Suprapubic skin (tissue), 4 donors: ENCODE measurements around the gene MED28. TPM values are rescaled to one million over a fixed set of nuclear protein-coding genes. Genes with fewer than 3 reads are reported as not detected.

Experiments
- DNase-seq, 2 donors: peaks; one replicate each; pipeline ENCODE4 v3.0.0-alpha.2; 2019; ENCODE audit warnings: low spot score in 2 of 2
- H3K27ac ChIP-seq: fragments of 200-600 bp; sonication (generic); one replicate; pipeline ENCODE4 v1.5.1; 2019
- H3K27me3 ChIP-seq: fragments of 200-600 bp; sonication (generic); one replicate; pipeline ENCODE4 v1.5.1; 2019
- H3K36me3 ChIP-seq: fragments of 200-600 bp; sonication (generic); one replicate; pipeline ENCODE4 v1.5.1; 2019
- H3K4me1 ChIP-seq: fragments of 200-600 bp; sonication (generic); one replicate; pipeline ENCODE4 v1.5.1; 2019
- H3K4me3 ChIP-seq: fragments of 200-600 bp; sonication (generic); one replicate; pipeline ENCODE4 v1.5.1; 2019; ENCODE audit warnings: mild to moderate bottlenecking
- H3K9me3 ChIP-seq: fragments of 200-600 bp; sonication (generic); one replicate; pipeline ENCODE4 v1.5.1; 2019
- EP300 ChIP-seq: sonication (generic); formaldehyde crosslinking; IDR thresholded peaks from one replicate; pipeline ENCODE4 v1.6.1; 2017; ENCODE audit warnings: antibody characterized with exemption
- POLR2A ChIP-seq, 2 donors: fragments of 450-650 bp; IDR thresholded peaks; one replicate each; pipeline ENCODE4 v1.6.1; 2017; ENCODE audit warnings: antibody characterized with exemption in 2 of 2, mild to moderate bottlenecking in 2 of 2, moderate library complexity in 2 of 2
- POLR2AphosphoS5 ChIP-seq, 3 donors: sonication (generic); formaldehyde crosslinking; IDR thresholded peaks; one replicate each; pipeline ENCODE4 v1.6.1; 2017; ENCODE audit warnings: antibody characterized with exemption in 3 of 3
- WGBS: methylation state at CpG from one replicate; pipeline ENCODE4 v1.1.5; 2018; 5-methylcytosine and 5-hydroxymethylcytosine counted together
- total RNA-seq, 4 donors: library from RNA; depleted of rRNA; stranded (reverse); fragments of >200 nt; gene quantifications; one replicate each; pipeline ENCODE4 v1.1.0, GENCODE V29; 2016
- TF ChIP-seq, protein P1 (sequence below), 2 donors: fragments of 200-600 bp in 1 of 2; fragments of 450-650 bp in 1 of 2; sonication (generic) in 1 of 2; IDR thresholded peaks; one replicate each; pipeline ENCODE4 v1.5.1; 2016 to 2019; ENCODE audit warnings: antibody characterized with exemption in 2 of 2, mild to moderate bottlenecking in 1 of 2, moderate library complexity in 1 of 2

MED28 gene
- total RNA-seq, 4 donors from 2014 or later = 12.4 to 22.2 (median 14.4) TPM

DNA sequence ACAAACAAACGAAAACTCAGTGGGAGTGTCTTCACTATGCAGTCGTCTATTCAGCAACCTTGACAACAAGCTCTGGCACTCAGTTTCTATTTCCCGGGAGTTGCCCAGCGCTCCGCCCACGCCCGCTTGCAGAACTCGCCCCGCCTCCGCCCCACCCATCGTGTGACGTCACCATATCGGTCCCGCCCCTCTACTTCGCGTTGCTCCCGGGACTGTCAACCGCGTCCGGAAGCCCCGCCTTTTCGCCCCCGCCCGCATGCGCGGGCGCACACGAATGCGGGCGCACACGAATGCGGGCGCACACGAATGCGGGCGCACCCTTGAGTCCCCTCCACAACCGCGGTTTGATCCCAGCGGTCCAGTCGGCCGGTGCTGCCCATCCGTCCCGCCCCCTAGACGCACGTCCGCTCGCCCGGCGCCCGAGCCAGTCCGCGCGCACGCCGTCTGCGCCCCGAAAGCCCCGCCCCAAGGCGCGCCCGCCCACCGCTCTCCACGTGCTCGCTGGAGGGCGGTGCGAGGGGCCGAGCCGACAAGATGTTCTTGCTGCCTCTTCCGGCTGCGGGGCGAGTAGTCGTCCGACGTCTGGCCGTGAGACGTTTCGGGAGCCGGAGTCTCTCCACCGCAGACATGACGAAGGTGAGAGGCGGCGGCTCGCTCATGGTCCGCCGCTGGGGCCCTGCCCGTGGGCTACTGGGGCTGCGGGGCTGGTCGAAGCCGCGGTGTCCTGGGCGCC, 37.3 kb upstream of the MED28 start, which contains the start of gene LAP3:
LAP3 (plus strand) TSS at position 267 of the 733 bp plus-strand sequence; CDS start at position 535, 268 bp downstream.
- peak within 1 kb of the TSS; percentile 91 for H3K27ac ChIP-seq

DNA sequence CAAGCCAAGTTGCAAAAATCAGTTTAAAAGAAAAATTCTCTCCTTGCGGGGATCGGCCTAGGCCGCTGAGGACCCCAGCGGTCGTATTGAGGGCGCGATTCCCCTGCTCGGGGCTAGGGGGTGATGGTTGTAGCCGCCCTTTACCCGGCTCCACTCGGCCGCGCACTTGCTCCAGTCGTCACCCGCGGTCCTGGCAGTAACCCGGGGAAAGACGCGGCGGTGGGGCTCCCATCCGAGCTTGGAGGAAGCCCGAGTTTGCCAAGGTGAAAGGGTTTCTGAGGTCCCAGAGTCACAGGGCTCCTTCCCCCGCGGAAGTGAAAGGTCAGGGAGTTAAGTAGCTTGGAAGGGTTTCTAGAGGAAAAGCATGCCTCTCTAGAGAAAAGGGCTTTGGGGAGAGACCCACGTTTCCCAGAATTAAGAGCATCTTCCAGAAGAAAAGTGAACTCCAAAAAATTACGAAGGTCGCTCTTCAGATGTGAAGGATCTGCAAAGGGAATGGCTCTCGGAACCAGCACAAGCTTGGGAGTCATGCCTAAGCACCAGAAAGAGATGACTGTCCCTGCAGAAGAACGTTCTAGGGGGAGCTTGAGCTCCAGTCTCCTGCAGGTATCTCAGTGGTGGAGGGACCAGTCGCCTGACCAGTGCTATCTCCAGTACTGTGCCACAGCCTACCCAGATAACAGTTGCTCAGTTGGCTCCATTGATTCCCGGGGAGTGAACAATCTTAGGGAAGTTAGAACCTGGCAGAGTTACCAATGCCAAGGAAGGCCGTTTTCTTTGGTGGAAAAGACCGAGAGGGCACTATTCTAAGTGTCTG, 36.6 kb upstream of the MED28 start:
- peaks cover 12% of the 10 kb centered on the region for H3K36me3 ChIP-seq
- H3K4me3 ChIP-seq = peak overlapping the region; percentile 77
- H3K4me1 ChIP-seq = peaks cover 23% of the 10 kb centered on the region
- H3K27me3 ChIP-seq = no peaks in the 10 kb centered on the region
- TF ChIP-seq POLR2A (IDR thresholded peaks at IDR 0.05) (no peak), POLR2AphosphoS5 (IDR thresholded peaks at IDR 0.05) (no peak)
- TF ChIP-seq, protein P1, sequence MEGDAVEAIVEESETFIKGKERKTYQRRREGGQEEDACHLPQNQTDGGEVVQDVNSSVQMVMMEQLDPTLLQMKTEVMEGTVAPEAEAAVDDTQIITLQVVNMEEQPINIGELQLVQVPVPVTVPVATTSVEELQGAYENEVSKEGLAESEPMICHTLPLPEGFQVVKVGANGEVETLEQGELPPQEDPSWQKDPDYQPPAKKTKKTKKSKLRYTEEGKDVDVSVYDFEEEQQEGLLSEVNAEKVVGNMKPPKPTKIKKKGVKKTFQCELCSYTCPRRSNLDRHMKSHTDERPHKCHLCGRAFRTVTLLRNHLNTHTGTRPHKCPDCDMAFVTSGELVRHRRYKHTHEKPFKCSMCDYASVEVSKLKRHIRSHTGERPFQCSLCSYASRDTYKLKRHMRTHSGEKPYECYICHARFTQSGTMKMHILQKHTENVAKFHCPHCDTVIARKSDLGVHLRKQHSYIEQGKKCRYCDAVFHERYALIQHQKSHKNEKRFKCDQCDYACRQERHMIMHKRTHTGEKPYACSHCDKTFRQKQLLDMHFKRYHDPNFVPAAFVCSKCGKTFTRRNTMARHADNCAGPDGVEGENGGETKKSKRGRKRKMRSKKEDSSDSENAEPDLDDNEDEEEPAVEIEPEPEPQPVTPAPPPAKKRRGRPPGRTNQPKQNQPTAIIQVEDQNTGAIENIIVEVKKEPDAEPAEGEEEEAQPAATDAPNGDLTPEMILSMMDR (IDR thresholded peaks at IDR 0.05) = no peak
- 8% methylated on average over 21 of the region's 33 CpGs for WGBS
- DNase-seq = peak; percentile 79 to 80
- H3K27ac ChIP-seq = peak overlapping the region; percentile 91
- H3K9me3 ChIP-seq = no peaks in the 10 kb centered on the region

More for the DNA sequence above, 37.3 kb upstream of the MED28 start, which contains the start of gene LAP3:
- Histone ChIP-seq H3K4me3 (peak within 1 kb of the TSS; percentile 77), H3K9me3 (no peaks in the 10 kb centered on the region), H3K27me3 (no peaks in the 10 kb centered on the region), H3K36me3 (peaks cover 4% of the 10 kb centered on the region), H3K4me1 (peaks cover 23% of the 10 kb centered on the region)
- peak; percentile 99 for DNase-seq
- 0% methylated on average over 3 of the region's 91 CpGs for WGBS
- TF ChIP-seq POLR2AphosphoS5 (IDR thresholded peaks at IDR 0.05) (peak; percentile 68 to 93 (median 71)), EP300 (no peak), POLR2A (IDR thresholded peaks at IDR 0.05) (peak in 1 of 2 donors; percentile 93)

DNA sequence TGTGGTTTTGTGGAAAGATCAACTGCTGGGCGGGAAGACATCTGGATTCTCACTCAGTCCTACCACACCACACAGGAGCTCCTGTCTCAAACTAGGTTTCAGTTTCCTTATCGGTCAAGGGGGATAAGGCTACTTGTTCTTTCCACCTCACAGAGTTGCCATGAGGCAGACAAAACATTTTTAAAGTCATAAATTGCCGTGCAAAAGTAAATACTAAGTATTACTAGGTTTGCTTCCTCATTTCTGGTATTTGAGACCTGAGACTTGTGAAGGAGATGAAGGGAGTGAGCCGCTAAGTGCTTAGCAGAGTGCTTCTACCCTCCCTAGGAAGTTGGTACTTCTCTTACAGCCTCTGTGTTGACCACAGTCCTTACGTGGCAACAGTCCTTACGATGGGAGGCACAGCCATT, 36.0 kb upstream of the MED28 start:
- peaks cover 18% of the 10 kb centered on the region for H3K36me3 ChIP-seq
- H3K27ac ChIP-seq = peak overlapping the region; percentile 91
- no peak for TF ChIP-seq EP300
- TF ChIP-seq POLR2A (IDR thresholded peaks at IDR 0.05) = no peak
- no peak for TF ChIP-seq POLR2AphosphoS5 (IDR thresholded peaks at IDR 0.05)
- TF ChIP-seq, protein P1 (IDR thresholded peaks at IDR 0.05) = no peak
- H3K4me3 ChIP-seq = peak overlapping the region; percentile 77
- no peaks in the 10 kb centered on the region for H3K9me3 ChIP-seq
- peaks cover 23% of the 10 kb centered on the region for H3K4me1 ChIP-seq
- DNase-seq = no peak
- WGBS = 57% methylated on average over 6 of the region's 6 CpGs
- no peaks in the 10 kb centered on the region for H3K27me3 ChIP-seq

DNA sequence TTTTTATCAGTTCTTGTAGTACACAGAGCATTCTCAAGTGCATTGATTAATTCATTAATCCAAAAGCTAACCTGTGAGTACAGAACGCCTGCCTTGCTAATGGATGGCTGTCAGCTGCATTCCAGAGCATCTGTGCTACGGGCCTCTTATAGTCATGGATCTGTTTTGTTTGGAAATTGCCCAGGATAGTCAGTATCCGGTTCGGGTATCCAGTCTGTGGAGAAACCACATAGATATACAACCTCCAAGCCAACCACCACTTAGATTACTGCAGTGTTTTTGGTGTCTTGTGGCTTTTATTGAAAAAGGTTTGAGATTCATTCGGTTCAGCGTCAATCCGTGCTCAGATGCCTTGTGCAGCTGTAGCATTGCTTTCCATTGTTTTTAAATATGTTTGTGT, 33.5 kb upstream of the MED28 start:
- Histone ChIP-seq H3K27me3 (no peaks in the 10 kb centered on the region), H3K9me3 (no peaks in the 10 kb centered on the region), H3K4me3 (no peak overlapping the region), H3K27ac (peak overlapping the region; percentile 20), H3K4me1 (peaks cover 23% of the 10 kb centered on the region), H3K36me3 (peaks cover 43% of the 10 kb centered on the region)
- no peak for DNase-seq
- WGBS = 71% methylated on average over 7 of the region's 7 CpGs
- TF ChIP-seq POLR2A (IDR thresholded peaks at IDR 0.05) (no peak), EP300 (no peak), POLR2AphosphoS5 (IDR thresholded peaks at IDR 0.05) (no peak)
- TF ChIP-seq, protein P1 (IDR thresholded peaks at IDR 0.05) = no peak

DNA sequence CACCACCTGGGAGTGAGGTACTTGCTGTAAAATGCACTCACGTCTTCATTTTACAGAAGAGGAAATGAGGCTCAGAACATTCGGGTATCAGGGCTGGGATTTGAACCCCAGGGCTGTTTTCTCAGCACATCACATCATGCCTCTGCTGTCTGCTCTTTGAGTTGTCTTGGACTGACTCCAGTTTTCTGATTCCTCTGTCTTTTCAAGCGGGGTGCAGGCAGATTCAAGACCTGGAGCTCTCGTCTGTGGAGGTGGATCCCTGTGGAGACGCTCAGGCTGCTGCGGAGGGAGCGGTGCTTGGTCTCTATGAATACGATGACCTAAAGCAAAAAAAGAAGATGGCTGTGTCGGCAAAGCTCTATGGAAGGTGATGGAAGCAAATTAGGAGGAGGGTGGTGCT, 31.2 kb upstream of the MED28 start:
- Histone ChIP-seq H3K9me3 (no peaks in the 10 kb centered on the region), H3K27me3 (no peaks in the 10 kb centered on the region), H3K4me3 (no peak overlapping the region), H3K36me3 (peaks cover 59% of the 10 kb centered on the region), H3K4me1 (peaks cover 19% of the 10 kb centered on the region), H3K27ac (no peak overlapping the region)
- TF ChIP-seq POLR2AphosphoS5 (IDR thresholded peaks at IDR 0.05) = no peak
- TF ChIP-seq, protein P1 (IDR thresholded peaks at IDR 0.05) = no peak
- no peak for TF ChIP-seq EP300
- TF ChIP-seq POLR2A (IDR thresholded peaks at IDR 0.05) = no peak
- 91% methylated on average over 9 of the region's 9 CpGs for WGBS
- no peak for DNase-seq
